Psoas muscle (tissue), 8 donors: Measurements from ENCODE around the gene PSMF1. TPM values are rescaled to one million over a fixed set of nuclear protein-coding genes. Genes with fewer than 3 reads are reported as not detected.

ENCODE experiments used
- ATAC-seq, 4 donors: fragments of 200-7000 bp; cut with Tn5 transposase; one replicate each; pipeline ENCODE4 v1.9.1; 2020; ENCODE audit warnings: moderate library complexity in 3 of 4, mild to moderate bottlenecking in 2 of 4
- DNase-seq, 2 donors: peaks; one replicate each; pipeline ENCODE4 v3.0.0-alpha.2; 2020
- H3K27ac ChIP-seq: fragments of 200-600 bp; one replicate; pipeline ENCODE4 v1.8.0; 2022
- H3K27me3 ChIP-seq, 3 donors: fragments of 200-600 bp in 1 of 3; one replicate each; pipeline versions ENCODE4 v1.6.1 to v1.8.0; 2013 to 2022; ENCODE audit warnings: low read length in 2 of 3, mild to moderate bottlenecking in 2 of 3, moderate library complexity in 1 of 3; ENCODE audit not compliant: insufficient read depth in 3 of 3
- H3K36me3 ChIP-seq, 2 donors: fragments of 200-600 bp in 1 of 2; one replicate each; pipeline versions ENCODE4 v1.6.1 to v1.8.0; 2013 to 2022; ENCODE audit warnings: low read depth in 1 of 2, mild to moderate bottlenecking in 1 of 2, moderate library complexity in 1 of 2; ENCODE audit not compliant: insufficient read depth in 1 of 2
- H3K4me1 ChIP-seq: fragments of 200-600 bp; one replicate; pipeline ENCODE4 v1.8.0; 2022
- H3K4me3 ChIP-seq: fragments of 200-600 bp; one replicate; pipeline ENCODE4 v1.8.0; 2022; ENCODE audit warnings: mild to moderate bottlenecking
- H3K9me3 ChIP-seq: fragments of 200-600 bp; one replicate; pipeline ENCODE4 v1.8.0; 2022
- CTCF ChIP-seq: fragments of 200-600 bp; IDR thresholded peaks from one replicate; pipeline ENCODE4 v1.8.0; 2022; ENCODE audit warnings: antibody characterized with exemption
- WGBS, 3 donors: extraction: QIAGEN DNeasy Blood & Tissue Kit; methylation state at CpG; one replicate each; pipeline versions ENCODE4 v1.1.6 to v1.1.7; 2013; 5-methylcytosine and 5-hydroxymethylcytosine counted together
- intact Hi-C, 2 donors: fragments of 100-400 bp; cut with DNase I; formaldehyde crosslinking; loops; one replicate each; pipeline versions ENCODE4 v1.11.0 to v1.14.2; 2022
- polyA plus RNA-seq, 3 donors: library from polyadenylated mRNA; stranded (reverse); fragments of 200-250 nt; gene quantifications; one replicate each; pipeline ENCODE4 v1.2.3, GENCODE V29; 2013
- total RNA-seq, 4 donors: library from RNA; stranded (reverse); fragmentation: NEBNext Ultra II Directional in 2 of 4; extraction: Animal tissue kit (Norgen Biotek cat#: 25700) in 2 of 4; gene quantifications; one replicate each; pipeline versions ENCODE4 v1.2.1 to v1.2.4, GENCODE V29; 2021 to 2023
- donor health status: healthy with polysubstance abuse.
- donor health status: DM: no; HTN: no; CAD: no; lungs with moderate emphysema.
- donor health status: Bipolar disorder and iron deficiency.
- donor health status: healthy.
- donor health status: DM: yes; HTN: yes; CAD: no.
- donor health status: DM: no; HTN: no; CAD: no.
- donor health status: DM: no; HTN: no; CAD: no.
- donor health status: DM: yes; HTN: yes; CAD: no.

PSMF1 gene
- total and polyA plus RNA-seq, 7 donors: 81.0 to 159 (median 137) TPM

- H3K4me1 ChIP-seq: no peaks in the 10 kb centered on the region
- intact Hi-C loops: loop anchor here in 1 of 2 donors (10.0 kb wide), 1 partner anchor 231 kb away; no protein-coding TSS in a partner anchor
- no peak for TF ChIP-seq CTCF
- H3K36me3 ChIP-seq: peaks cover 0 to 5% of the 10 kb centered on the region in 2 donors
- H3K4me3 ChIP-seq: peak overlapping the region; percentile 68
- no peaks in the 10 kb centered on the region for H3K9me3 ChIP-seq
- peaks cover 0 to 21% (median 4%) of the 10 kb centered on the region in 3 donors for H3K27me3 ChIP-seq
- ATAC-seq: peak; percentile 8 to 38 (median 20)
- DNase-seq: no peak
- no peak overlapping the region for H3K27ac ChIP-seq
- WGBS, 3 donors: 0 to 2% (median 0%) methylated on average over 4 to 54 of the region's 54 CpGs
Measured at GRCh38 chr20:1185316-1185741, 66.9 kb downstream of the PSMF1 start.

DNA sequence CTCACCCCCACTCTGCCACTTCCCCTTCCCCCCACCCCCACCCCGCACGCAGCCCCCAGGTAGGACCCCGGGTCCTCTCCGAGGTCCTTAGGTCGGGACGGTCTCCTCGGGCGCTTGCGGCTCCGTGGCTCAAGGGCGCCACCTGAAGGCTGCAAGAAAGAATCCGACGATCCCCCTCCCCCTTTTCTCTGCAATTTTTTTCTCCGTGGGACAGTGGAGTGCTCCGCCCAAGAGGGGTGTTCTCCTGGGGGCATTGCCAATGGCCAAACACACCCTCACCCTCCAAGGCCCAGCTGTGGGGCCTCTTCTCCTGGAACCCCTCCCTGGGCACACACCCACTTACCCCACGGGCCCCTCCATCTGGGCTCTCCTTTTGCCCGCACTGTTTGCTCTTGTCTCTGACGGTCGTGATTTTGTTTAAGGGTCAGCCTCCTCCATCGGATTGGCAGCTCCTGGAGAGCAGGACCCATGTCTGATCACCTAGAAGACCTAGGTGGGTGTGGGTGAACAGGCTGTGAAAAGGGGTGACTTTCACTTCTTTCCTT, 67.5 kb downstream of the PSMF1 start:
- no peak overlapping the region for H3K27ac ChIP-seq

GRCh38 chr20:1186367-1186991, 68.1 kb downstream of the PSMF1 start:
- H3K27ac ChIP-seq: no peak overlapping the region
- TF ChIP-seq CTCF: no peak
- 75 to 76% (median 76%) methylated on average over 13 of the region's 13 CpGs for WGBS, 3 donors
- intact Hi-C loops: loop anchor here in 1 of 2 donors (10.0 kb wide), 1 partner anchor 232 kb away; no protein-coding TSS in a partner anchor
- ATAC-seq: no peak
- no peak overlapping the region for H3K4me3 ChIP-seq
- H3K27me3 ChIP-seq: peaks cover 0 to 21% (median 4%) of the 10 kb centered on the region in 3 donors
- H3K9me3 ChIP-seq: no peaks in the 10 kb centered on the region
- H3K36me3 ChIP-seq: no peaks in the 10 kb centered on the region
- H3K4me1 ChIP-seq: no peaks in the 10 kb centered on the region
- no peak for DNase-seq

More for the DNA sequence above, 67.5 kb downstream of the PSMF1 start:
- no peaks in the 10 kb centered on the region for H3K9me3 ChIP-seq
- peak; percentile 40 for TF ChIP-seq CTCF
- peaks cover 0 to 21% (median 4%) of the 10 kb centered on the region in 3 donors for H3K27me3 ChIP-seq
- peak overlapping the region; percentile 68 for H3K4me3 ChIP-seq
- WGBS, 3 donors: 12 to 22% (median 12%) methylated on average over 13 to 20 of the region's 20 CpGs
- intact Hi-C loops: loop anchor here in 1 of 2 donors (10.0 kb wide), 1 partner anchor 231 kb away; no protein-coding TSS in a partner anchor
- ATAC-seq: peak; percentile 60 to 76 (median 66)
- peaks cover 0 to 1% of the 10 kb centered on the region in 2 donors for H3K36me3 ChIP-seq
- DNase-seq: peak in 1 of 2 donors; percentile 50
- no peaks in the 10 kb centered on the region for H3K4me1 ChIP-seq

GRCh38 chr20:1187605-1188171, 69.3 kb downstream of the PSMF1 start:
- ATAC-seq: no peak

More at GRCh38 chr20:1187605-1188171, 69.3 kb downstream of the PSMF1 start:
- peaks cover 0 to 21% (median 4%) of the 10 kb centered on the region in 3 donors for H3K27me3 ChIP-seq
- H3K4me3 ChIP-seq: no peak overlapping the region
- H3K27ac ChIP-seq: no peak overlapping the region
- no peak for TF ChIP-seq CTCF
- H3K9me3 ChIP-seq: no peaks in the 10 kb centered on the region
- intact Hi-C loops: loop anchor here in 1 of 2 donors (10.0 kb wide), 1 partner anchor 233 kb away; no protein-coding TSS in a partner anchor
- WGBS, 3 donors: 77 to 79% (median 78%) methylated on average over 4 of the region's 4 CpGs
- no peaks in the 10 kb centered on the region for H3K4me1 ChIP-seq
- DNase-seq: no peak
- no peaks in the 10 kb centered on the region for H3K36me3 ChIP-seq
